Mesendoderm (in vitro differentiated cells): ENCODE measurements around the gene RAB42.
A peak's percentile ranks its signal among the peaks of the same experiment; 100 is the strongest.

Source experiments
- DNase-seq: peaks from one replicate; pipeline ENCODE4 v3.0.0; 2013
- H2AK5ac ChIP-seq: 2 replicates; pipeline ENCODE4 v1.6.1; 2013; ENCODE audit warnings: low read length, inconsistent platforms
- H2BK120ac ChIP-seq: 2 replicates; pipeline ENCODE4 v1.6.1; 2013; ENCODE audit warnings: low read depth, mild to moderate bottlenecking, low read length, moderate library complexity, mixed read lengths
- H2BK15ac ChIP-seq: replicated peaks from 2 replicates; pipeline ENCODE4 v1.6.1; 2013; ENCODE audit warnings: low read depth, mild to moderate bottlenecking, moderate library complexity
- H2BK5ac ChIP-seq: 2 replicates; pipeline ENCODE4 v1.6.1; 2013; ENCODE audit warnings: low read length, inconsistent platforms
- H3K18ac ChIP-seq: 2 replicates; pipeline ENCODE4 v1.6.1; 2013; ENCODE audit warnings: mild to moderate bottlenecking, low read length, mixed read lengths
- H3K23ac ChIP-seq: one replicate; pipeline ENCODE4 v1.6.1; 2013; ENCODE audit warnings: low read length
- H3K27ac ChIP-seq: 2 replicates; pipeline ENCODE4 v1.5.1; 2013; ENCODE audit warnings: low read depth, mild to moderate bottlenecking, inconsistent platforms, low read length, moderate library complexity
- H3K27me3 ChIP-seq: 2 replicates; pipeline ENCODE4 v1.6.1; 2013; ENCODE audit warnings: low read length, control low read depth, mild to moderate bottlenecking, inconsistent platforms; ENCODE audit not compliant: insufficient read depth, poor library complexity
- H3K36me3 ChIP-seq: 2 replicates; pipeline ENCODE4 v1.6.1; 2013; ENCODE audit warnings: low read length, inconsistent platforms; ENCODE audit not compliant: control insufficient read depth, insufficient read depth
- H3K4ac ChIP-seq: one replicate; pipeline ENCODE4 v1.6.1; 2013; ENCODE audit warnings: low read depth, mild to moderate bottlenecking, low read length, moderate library complexity
- H3K4me1 ChIP-seq: 2 replicates; pipeline ENCODE4 v1.6.1; 2013; ENCODE audit warnings: low read depth, low read length, inconsistent platforms; ENCODE audit not compliant: control insufficient read depth
- H3K4me2 ChIP-seq: 2 replicates; pipeline ENCODE4 v1.6.1; 2013; ENCODE audit warnings: low read length
- H3K4me3 ChIP-seq: 2 replicates; pipeline ENCODE4 v1.5.1; 2013; ENCODE audit warnings: mild to moderate bottlenecking, low read length
- H3K56ac ChIP-seq: one replicate; pipeline ENCODE4 v1.6.1; 2013; ENCODE audit warnings: low read length
- H3K79me1 ChIP-seq: 2 replicates; pipeline ENCODE4 v1.6.1; 2013; ENCODE audit warnings: low read length, inconsistent platforms
- H3K79me2 ChIP-seq: 2 replicates; pipeline ENCODE4 v1.6.1; 2013; ENCODE audit warnings: mild to moderate bottlenecking, low read length; ENCODE audit not compliant: control insufficient read depth, insufficient read depth
- H3K9ac ChIP-seq: 2 replicates; pipeline ENCODE4 v1.6.1; 2013; ENCODE audit warnings: low read length, inconsistent platforms
- H4K5ac ChIP-seq: one replicate; pipeline ENCODE4 v1.6.1; 2013; ENCODE audit warnings: low read length
- H4K8ac ChIP-seq: one replicate; pipeline ENCODE4 v1.6.1; 2013; ENCODE audit warnings: low read depth, mild to moderate bottlenecking, control low read depth, low read length, moderate library complexity
- WGBS: extraction: QIAGEN DNeasy Blood & Tissue Kit; methylation state at CpG from one replicate; pipeline ENCODE4 v1.1.7; 2013; ENCODE audit warnings: low lambda C conversion rate, missing lambda C conversion rate; ENCODE audit not compliant: insufficient coverage; ENCODE audit errors: extremely low coverage; 5-methylcytosine and 5-hydroxymethylcytosine counted together

Gene RAB42

DNA sequence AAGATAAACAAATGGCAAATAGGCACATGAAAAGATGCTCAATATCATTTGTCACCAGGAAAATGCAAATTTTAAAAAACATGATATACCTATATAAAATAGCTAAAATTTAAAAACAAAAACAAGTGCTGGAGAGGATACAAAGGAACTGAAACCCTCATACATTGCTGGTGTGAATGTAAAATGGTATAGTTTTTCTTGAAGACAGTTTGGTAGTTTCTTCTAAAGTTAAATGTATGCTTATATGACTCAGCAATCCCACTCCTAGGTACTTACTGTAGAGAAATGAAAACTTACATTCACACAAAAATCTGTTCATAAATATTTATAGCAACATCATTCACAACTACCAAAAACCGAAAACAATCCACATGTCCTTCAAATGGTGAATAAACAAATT is 39.6 kb downstream of the RAB42 start:
- no peak overlapping the region for H2BK120ac ChIP-seq
- no peak overlapping the region for H4K5ac ChIP-seq
- H3K4ac ChIP-seq = no peak overlapping the region
- H3K36me3 ChIP-seq = no peaks in the 10 kb centered on the region
- no peak overlapping the region for H3K23ac ChIP-seq
- H2BK5ac ChIP-seq = no peak overlapping the region
- no peak overlapping the region for H3K4me3 ChIP-seq
- no peak for DNase-seq
- H3K79me2 ChIP-seq = no peaks in the 10 kb centered on the region
- no peak overlapping the region for H3K27ac ChIP-seq
- WGBS = 100% methylated on average over 1 of the region's 1 CpG
- no peak overlapping the region for H3K9ac ChIP-seq
- no peak overlapping the region for H3K4me2 ChIP-seq
- H2AK5ac ChIP-seq = no peak overlapping the region
- no peaks in the 10 kb centered on the region for H3K4me1 ChIP-seq
- no peak overlapping the region for H2BK15ac ChIP-seq
- no peak overlapping the region for H3K56ac ChIP-seq
- H3K79me1 ChIP-seq = no peaks in the 10 kb centered on the region
- H3K27me3 ChIP-seq = no peaks in the 10 kb centered on the region
- no peak overlapping the region for H3K18ac ChIP-seq
- no peak overlapping the region for H4K8ac ChIP-seq

DNA sequence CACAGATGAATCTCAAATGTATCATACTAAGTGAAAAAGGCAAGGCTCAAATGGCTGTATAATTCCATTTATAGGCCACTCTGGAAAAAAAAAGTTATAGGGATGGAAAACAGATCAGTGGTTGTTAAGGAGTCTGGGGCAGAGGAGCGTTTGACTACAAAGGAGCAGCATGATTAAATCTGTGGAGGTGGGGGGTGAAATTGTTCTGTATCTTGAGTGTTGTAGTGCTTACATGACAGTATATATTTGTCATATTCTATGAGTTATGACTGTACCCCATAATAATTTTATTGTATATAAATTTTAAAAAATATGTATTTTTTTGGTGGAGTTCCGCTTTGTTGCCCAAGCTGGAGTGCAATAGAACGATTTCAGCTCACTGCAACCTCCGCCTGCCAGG is 40.5 kb downstream of the RAB42 start:
- H3K27me3 ChIP-seq = no peaks in the 10 kb centered on the region
- H3K9ac ChIP-seq = no peak overlapping the region
- H3K79me2 ChIP-seq = no peaks in the 10 kb centered on the region
- no peak overlapping the region for H2BK120ac ChIP-seq
- H4K5ac ChIP-seq = no peak overlapping the region
- H2AK5ac ChIP-seq = no peak overlapping the region
- no peak overlapping the region for H4K8ac ChIP-seq
- H2BK5ac ChIP-seq = no peak overlapping the region
- H3K4ac ChIP-seq = no peak overlapping the region
- no peak overlapping the region for H3K4me2 ChIP-seq
- H3K79me1 ChIP-seq = no peaks in the 10 kb centered on the region
- no peak overlapping the region for H2BK15ac ChIP-seq
- H3K18ac ChIP-seq = no peak overlapping the region
- no peak overlapping the region for H3K27ac ChIP-seq
- H3K36me3 ChIP-seq = no peaks in the 10 kb centered on the region
- H3K56ac ChIP-seq = no peak overlapping the region
- no peak for DNase-seq
- no peaks in the 10 kb centered on the region for H3K4me1 ChIP-seq
- no peak overlapping the region for H3K23ac ChIP-seq
- no peak overlapping the region for H3K4me3 ChIP-seq
- WGBS = no CpG with 5 or more reads among the region's 4 CpGs

DNA sequence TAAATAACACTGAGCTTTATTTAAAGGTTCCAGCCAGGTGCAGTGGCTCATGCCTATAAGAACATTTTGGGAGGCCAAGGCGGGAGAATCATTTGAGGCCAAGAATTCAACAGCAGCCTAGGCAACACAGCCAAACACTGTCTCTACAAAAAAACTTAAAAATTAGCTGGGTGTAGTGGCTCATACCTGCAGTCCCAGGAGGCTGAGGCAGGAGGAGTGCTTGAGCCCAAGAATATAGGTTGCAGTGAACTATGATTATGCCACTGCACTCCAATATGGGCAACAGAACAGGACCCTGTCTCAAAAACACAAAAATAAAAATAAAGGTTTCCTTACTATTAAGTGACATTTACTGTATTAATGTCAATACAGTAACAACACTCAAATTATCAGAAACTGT is 48.7 kb downstream of the RAB42 start:
- H3K4me1 ChIP-seq = peaks cover 2% of the 10 kb centered on the region
- H3K4ac ChIP-seq = no peak overlapping the region
- H4K8ac ChIP-seq = no peak overlapping the region
- H3K27me3 ChIP-seq = no peaks in the 10 kb centered on the region
- no peaks in the 10 kb centered on the region for H3K79me1 ChIP-seq
- H2BK15ac ChIP-seq = no peak overlapping the region
- no peak overlapping the region for H3K18ac ChIP-seq
- no peak overlapping the region for H2AK5ac ChIP-seq
- DNase-seq = peak; percentile 59
- H3K4me2 ChIP-seq = no peak overlapping the region
- no peaks in the 10 kb centered on the region for H3K36me3 ChIP-seq
- H3K27ac ChIP-seq = no peak overlapping the region
- WGBS = no CpG with 5 or more reads among the region's 1 CpG
- H4K5ac ChIP-seq = no peak overlapping the region
- H3K4me3 ChIP-seq = no peak overlapping the region
- no peaks in the 10 kb centered on the region for H3K79me2 ChIP-seq
- no peak overlapping the region for H2BK5ac ChIP-seq
- H2BK120ac ChIP-seq = no peak overlapping the region
- no peak overlapping the region for H3K56ac ChIP-seq
- no peak overlapping the region for H3K9ac ChIP-seq
- H3K23ac ChIP-seq = no peak overlapping the region

DNA sequence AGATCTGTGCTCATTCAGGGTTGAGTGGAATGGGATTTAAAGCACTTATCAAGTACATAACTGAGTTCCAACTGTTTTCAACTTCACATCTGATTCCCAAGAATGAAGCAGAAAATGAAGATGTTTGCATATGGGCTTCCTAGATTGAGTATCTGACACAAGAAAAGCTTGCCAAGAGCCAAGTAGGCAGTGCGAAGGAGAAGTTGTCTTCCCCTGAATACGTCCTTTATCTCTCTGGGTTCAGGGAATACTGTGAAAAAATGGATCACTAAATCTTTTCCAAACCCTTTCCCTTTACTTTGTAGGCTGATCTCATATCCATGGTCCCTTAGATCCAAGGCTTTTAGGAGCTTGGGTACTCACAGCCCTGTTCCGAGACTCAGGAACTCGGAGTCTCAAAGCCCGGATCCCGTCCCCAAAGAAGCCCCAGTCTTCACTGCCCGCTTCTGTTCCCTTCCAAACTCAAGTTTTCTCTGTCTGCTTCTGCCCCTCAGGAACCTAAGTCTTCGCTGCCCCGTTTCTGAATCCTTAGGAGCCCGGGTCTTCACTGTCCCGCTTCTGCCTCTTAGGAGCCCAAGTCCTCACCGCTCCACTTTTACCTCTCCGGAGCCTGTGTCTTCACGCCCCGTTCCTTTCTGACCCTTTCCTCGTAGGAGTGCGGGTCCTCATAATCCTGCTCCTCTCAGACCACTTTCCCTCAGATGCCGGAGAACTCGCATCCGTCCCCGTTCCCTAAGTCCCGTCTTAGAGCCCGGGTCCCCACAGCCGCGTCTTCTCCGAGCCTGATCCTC is 50.2 kb downstream of the RAB42 start:
- Histone ChIP-seq H3K4me2 (peak overlapping the region; percentile 92), H3K56ac (peak overlapping the region; percentile 98), H3K27me3 (no peaks in the 10 kb centered on the region), H3K18ac (peak overlapping the region; percentile 7), H4K5ac (no peak overlapping the region), H3K27ac (peak overlapping the region; percentile 89), H3K4me3 (peak overlapping the region; percentile 82), H3K23ac (peak overlapping the region; percentile 90), H3K4me1 (peaks cover 2% of the 10 kb centered on the region), H2BK120ac (no peak overlapping the region), H3K9ac (peak overlapping the region; percentile 94), H4K8ac (no peak overlapping the region), H3K79me2 (no peaks in the 10 kb centered on the region), H2AK5ac (no peak overlapping the region), H3K79me1 (no peaks in the 10 kb centered on the region), H2BK5ac (no peak overlapping the region), H2BK15ac (no peak overlapping the region), H3K36me3 (no peaks in the 10 kb centered on the region), H3K4ac (peak overlapping the region; percentile 49)
- DNase-seq = no peak
- WGBS = no CpG with 5 or more reads among the region's 26 CpGs

DNA sequence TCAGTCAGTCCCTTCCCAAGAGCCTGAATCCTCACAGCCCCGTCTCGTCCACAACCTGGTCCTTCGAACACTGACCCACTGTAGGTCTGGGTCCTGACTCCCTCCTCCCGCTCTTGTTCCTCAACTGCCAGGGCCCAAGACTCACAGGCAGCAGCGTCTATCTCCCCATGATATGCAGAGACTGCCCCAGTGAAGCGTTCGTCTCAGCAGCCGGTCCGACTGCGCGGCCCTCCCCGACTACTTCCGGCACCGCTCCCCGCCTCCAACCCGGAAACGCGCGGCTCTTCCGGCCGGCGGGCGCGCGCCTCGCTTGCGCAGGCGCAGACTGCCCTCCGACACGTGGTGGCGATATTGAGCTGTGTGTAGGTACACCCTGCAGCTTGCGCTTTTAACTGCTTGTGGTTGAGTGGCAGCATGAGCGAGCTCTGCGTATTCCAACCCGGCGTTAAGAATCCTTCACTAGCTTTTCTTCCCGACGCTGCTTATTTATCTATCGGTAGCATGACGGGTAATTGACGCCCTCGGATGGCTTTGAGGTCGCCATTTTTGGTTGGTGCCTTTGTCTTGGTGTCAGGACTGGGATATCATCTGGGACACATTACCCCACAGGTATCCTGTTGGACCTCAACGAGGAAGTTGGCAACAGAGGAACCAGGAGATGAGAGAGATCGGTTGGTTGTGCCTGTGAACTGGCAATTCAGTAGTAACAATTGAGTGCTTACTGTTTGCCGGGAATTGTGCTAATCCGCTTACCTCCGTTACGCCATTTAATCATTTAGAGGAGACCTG is 51.0 kb downstream of the RAB42 start, which contains the start of gene TAF12:
TSS of gene TAF12 (minus strand) at position 221 of the 789 bp plus-strand sequence. CDS start 20,986 bp downstream, outside the sequence.
- Histone ChIP-seq H3K79me2 (no peaks in the 10 kb centered on the region), H4K8ac (peak within 1 kb of the TSS; percentile 7), H3K9ac (peak within 1 kb of the TSS; percentile 94), H4K5ac (peak within 1 kb of the TSS; percentile 3), H3K27ac (peak within 1 kb of the TSS; percentile 89), H3K79me1 (no peaks in the 10 kb centered on the region), H3K4me2 (peak within 1 kb of the TSS; percentile 92), H2BK120ac (no peak within 1 kb of the TSS), H3K27me3 (no peaks in the 10 kb centered on the region), H3K4ac (peak within 1 kb of the TSS; percentile 73), H2BK15ac (no peak within 1 kb of the TSS), H3K23ac (peak within 1 kb of the TSS; percentile 90), H3K36me3 (no peaks in the 10 kb centered on the region), H3K4me3 (peak within 1 kb of the TSS; percentile 82), H3K56ac (peak within 1 kb of the TSS; percentile 98), H3K4me1 (peaks cover 2% of the 10 kb centered on the region), H2AK5ac (peak within 1 kb of the TSS; percentile 2), H3K18ac (peak within 1 kb of the TSS; percentile 54), H2BK5ac (peak within 1 kb of the TSS; percentile 92)
- WGBS = no CpG with 5 or more reads among the region's 49 CpGs
- peak; percentile 98 for DNase-seq
